Measurements from ENCODE around the gene TRPV4. TPM values are rescaled to one million over a fixed set of nuclear protein-coding genes. Genes with fewer than 3 reads are reported as not detected.

The TRPV4 gene
- total RNA-seq, 4 donors from 2014 or later: not detected

- intact Hi-C loops (cut with DNase I; ENCODE audit: low total_unique reads): no loop called here
- ATAC-seq: no peak
- DNase-seq: no peak
- Histone ChIP-seq H3K4me3 (no peak overlapping the region), H3K36me3 (no peaks in the 10 kb centered on the region), H3K9me3 (no peaks in the 10 kb centered on the region), H3K27ac (no peak overlapping the region), H3K27me3 (no peaks in the 10 kb centered on the region), H3K4me1 (no peaks in the 10 kb centered on the region)
- TF ChIP-seq, protein P1, sequence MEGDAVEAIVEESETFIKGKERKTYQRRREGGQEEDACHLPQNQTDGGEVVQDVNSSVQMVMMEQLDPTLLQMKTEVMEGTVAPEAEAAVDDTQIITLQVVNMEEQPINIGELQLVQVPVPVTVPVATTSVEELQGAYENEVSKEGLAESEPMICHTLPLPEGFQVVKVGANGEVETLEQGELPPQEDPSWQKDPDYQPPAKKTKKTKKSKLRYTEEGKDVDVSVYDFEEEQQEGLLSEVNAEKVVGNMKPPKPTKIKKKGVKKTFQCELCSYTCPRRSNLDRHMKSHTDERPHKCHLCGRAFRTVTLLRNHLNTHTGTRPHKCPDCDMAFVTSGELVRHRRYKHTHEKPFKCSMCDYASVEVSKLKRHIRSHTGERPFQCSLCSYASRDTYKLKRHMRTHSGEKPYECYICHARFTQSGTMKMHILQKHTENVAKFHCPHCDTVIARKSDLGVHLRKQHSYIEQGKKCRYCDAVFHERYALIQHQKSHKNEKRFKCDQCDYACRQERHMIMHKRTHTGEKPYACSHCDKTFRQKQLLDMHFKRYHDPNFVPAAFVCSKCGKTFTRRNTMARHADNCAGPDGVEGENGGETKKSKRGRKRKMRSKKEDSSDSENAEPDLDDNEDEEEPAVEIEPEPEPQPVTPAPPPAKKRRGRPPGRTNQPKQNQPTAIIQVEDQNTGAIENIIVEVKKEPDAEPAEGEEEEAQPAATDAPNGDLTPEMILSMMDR (IDR thresholded peaks at IDR 0.05 in 4 of 5, conservative IDR thresholded peaks at IDR 0.05 in 1 of 5): no peak
- TF ChIP-seq POLR2A (IDR thresholded peaks at IDR 0.05): no peak
- in situ Hi-C loops (cut with MboI; ENCODE audit: low sequenced_read_pairs in 4 of 4): no loop called here
Observed at GRCh38 chr12:109810954-109811623, 22.1 kb downstream of the TRPV4 start.

DNA sequence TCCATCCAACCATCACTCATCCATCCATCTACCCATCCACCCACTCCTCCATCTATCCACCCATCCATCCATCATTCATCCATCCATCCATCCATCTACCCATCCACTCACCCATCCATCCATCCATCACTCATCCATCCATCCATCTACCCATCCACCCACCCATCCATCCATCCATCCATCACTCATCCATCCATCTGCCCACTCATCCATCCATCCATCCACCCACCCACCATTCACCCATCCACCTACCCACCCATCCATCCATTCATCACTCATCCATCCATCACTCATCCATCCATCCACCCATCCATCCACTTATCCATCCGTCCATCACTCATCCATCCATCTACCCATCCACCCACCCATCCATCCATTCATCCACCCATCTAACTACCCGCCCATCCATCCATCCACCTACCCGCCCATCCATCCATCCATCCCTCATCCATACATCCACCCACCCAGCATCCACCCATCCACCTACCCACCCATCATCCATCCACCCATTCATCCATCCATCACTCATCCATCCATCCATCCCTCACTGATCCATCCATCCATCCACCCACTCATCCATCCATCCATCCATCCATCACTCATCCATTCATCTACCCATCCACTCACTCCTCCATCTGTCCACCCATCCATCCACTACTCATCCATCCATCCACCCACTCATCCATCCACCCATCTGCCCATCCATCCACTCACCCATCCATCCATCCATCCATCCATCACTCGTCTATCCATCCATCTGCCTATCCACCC is 24.1 kb downstream of the TRPV4 start:
- ATAC-seq (no peak), DNase-seq (no peak)
- no peak for TF ChIP-seq POLR2A (IDR thresholded peaks at IDR 0.05)
- TF ChIP-seq, protein P1 (IDR thresholded peaks at IDR 0.05 in 4 of 5, conservative IDR thresholded peaks at IDR 0.05 in 1 of 5): no peak
- no peaks in the 10 kb centered on the region for H3K4me1 ChIP-seq
- intact Hi-C loops (cut with DNase I; ENCODE audit: low total_unique reads): no loop called here
- no peaks in the 10 kb centered on the region for H3K27me3 ChIP-seq
- H3K4me3 ChIP-seq: no peak overlapping the region
- in situ Hi-C loops (cut with MboI; ENCODE audit: low sequenced_read_pairs in 4 of 4): loop anchor here in 3 of 4 donors (5.0 to 10.0 kb wide), 2 partner anchors 66 to 68 kb away; no protein-coding TSS in a partner anchor
- H3K9me3 ChIP-seq: no peaks in the 10 kb centered on the region
- H3K36me3 ChIP-seq: no peaks in the 10 kb centered on the region
- H3K27ac ChIP-seq: no peak overlapping the region

- no peak for DNase-seq
- intact Hi-C loops (cut with DNase I; ENCODE audit: low total_unique reads) (no loop called here), in situ Hi-C loops (cut with MboI; ENCODE audit: low sequenced_read_pairs in 4 of 4) (loop anchor here in 3 of 4 donors (5.0 to 10.0 kb wide), 2 partner anchors 67 to 69 kb away; no protein-coding TSS in a partner anchor)
- no peak overlapping the region for H3K4me3 ChIP-seq
- H3K4me1 ChIP-seq: no peaks in the 10 kb centered on the region
- no peaks in the 10 kb centered on the region for H3K27me3 ChIP-seq
- no peak for ATAC-seq
- no peaks in the 10 kb centered on the region for H3K9me3 ChIP-seq
- H3K27ac ChIP-seq: no peak overlapping the region
- TF ChIP-seq POLR2A (IDR thresholded peaks at IDR 0.05): no peak
- TF ChIP-seq, protein P1 (IDR thresholded peaks at IDR 0.05 in 4 of 5, conservative IDR thresholded peaks at IDR 0.05 in 1 of 5): no peak
- no peaks in the 10 kb centered on the region for H3K36me3 ChIP-seq
Observed at GRCh38 chr12:109807954-109808643, 25.1 kb downstream of the TRPV4 start.

GRCh38 chr12:109804820-109805761 is 28.1 kb downstream of the TRPV4 start:
- TF ChIP-seq POLR2A (IDR thresholded peaks at IDR 0.05): no peak
- TF ChIP-seq, protein P1 (IDR thresholded peaks at IDR 0.05 in 4 of 5, conservative IDR thresholded peaks at IDR 0.05 in 1 of 5): peak; percentile 74 to 98 (median 92)
- intact Hi-C loops (cut with DNase I; ENCODE audit: low total_unique reads) (loop anchor here (1.0 to 2.0 kb wide), 2 partner anchors 40 to 75 kb away; partner anchors contain the start of gene GLTP), in situ Hi-C loops (cut with MboI; ENCODE audit: low sequenced_read_pairs in 4 of 4) (loop anchor here (5.0 to 10.0 kb wide), 2 partner anchors 70 to 72 kb away; no protein-coding TSS in a partner anchor)
- no peaks in the 10 kb centered on the region for H3K9me3 ChIP-seq
- peak; percentile 72 to 78 for ATAC-seq
- no peak overlapping the region for H3K27ac ChIP-seq
- no peak overlapping the region for H3K4me3 ChIP-seq
- no peaks in the 10 kb centered on the region for H3K4me1 ChIP-seq
- peak; percentile 25 to 43 for DNase-seq
- no peaks in the 10 kb centered on the region for H3K36me3 ChIP-seq
- no peaks in the 10 kb centered on the region for H3K27me3 ChIP-seq
